Activated T-cell treated with anti-CD3 and anti-CD28 coated beads, Interleukin-2, amount 50 U/mL, for 72 hours (primary cell): ENCODE results near the gene ART3. TPM values are rescaled to one million over a fixed set of nuclear protein-coding genes. Genes with fewer than 3 reads are reported as not detected.
"Not testable (repeated sequence)": the region's sequence is repeated elsewhere in the genome, so short reads cannot be mapped to it uniquely, and the experiment has no call there.

ENCODE experiments used
- ATAC-seq, 2 donors: fragments of 150-1000 bp; cut with Tn5 transposase; replicated peaks in 1 of 2; 2 replicates each; pipeline ENCODE4 v1.10.0; 2021; ENCODE audit warnings: moderate library complexity in 2 of 2, mild to moderate bottlenecking in 1 of 2
- DNase-seq, 2 donors: peaks; one replicate each; pipeline ENCODE4 v3.0.0; 2021 to 2022; ENCODE audit warnings: mixed read lengths in 1 of 2
- H3K27ac Mint-ChIP-seq: one replicate; pipeline ENCODE4 v1.8.0; 2022; ENCODE audit warnings: mild to moderate bottlenecking, moderate library complexity, mixed read lengths
- H3K27me3 Mint-ChIP-seq: one replicate; pipeline ENCODE4 v1.8.0; 2022; ENCODE audit warnings: low read depth, mixed read lengths
- H3K36me3 Mint-ChIP-seq, 2 donors: one replicate each; pipeline ENCODE4 v1.8.0; 2022; ENCODE audit warnings: mixed read lengths in 2 of 2, mild to moderate bottlenecking in 1 of 2; ENCODE audit not compliant: insufficient read depth in 2 of 2
- H3K4me1 Mint-ChIP-seq: one replicate; pipeline ENCODE4 v1.8.0; 2022; ENCODE audit warnings: low read depth, mixed read lengths
- H3K4me3 Mint-ChIP-seq, 2 donors: one replicate each; pipeline ENCODE4 v1.8.0; 2022; ENCODE audit warnings: mild to moderate bottlenecking in 2 of 2, mixed read lengths in 2 of 2, moderate library complexity in 2 of 2
- H3K9me3 Mint-ChIP-seq, 2 donors: one replicate each; pipeline ENCODE4 v1.8.0; 2022; ENCODE audit warnings: mixed read lengths in 2 of 2
- total RNA-seq, 2 donors: library from RNA; stranded (reverse); gene quantifications; one replicate each; pipeline ENCODE4 v1.2.3, GENCODE V29; 2022

The ART3 gene, protein sequence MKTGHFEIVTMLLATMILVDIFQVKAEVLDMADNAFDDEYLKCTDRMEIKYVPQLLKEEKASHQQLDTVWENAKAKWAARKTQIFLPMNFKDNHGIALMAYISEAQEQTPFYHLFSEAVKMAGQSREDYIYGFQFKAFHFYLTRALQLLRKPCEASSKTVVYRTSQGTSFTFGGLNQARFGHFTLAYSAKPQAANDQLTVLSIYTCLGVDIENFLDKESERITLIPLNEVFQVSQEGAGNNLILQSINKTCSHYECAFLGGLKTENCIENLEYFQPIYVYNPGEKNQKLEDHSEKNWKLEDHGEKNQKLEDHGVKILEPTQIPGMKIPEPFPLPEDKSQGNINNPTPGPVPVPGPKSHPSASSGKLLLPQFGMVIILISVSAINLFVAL
- total RNA-seq: not detected

DNA sequence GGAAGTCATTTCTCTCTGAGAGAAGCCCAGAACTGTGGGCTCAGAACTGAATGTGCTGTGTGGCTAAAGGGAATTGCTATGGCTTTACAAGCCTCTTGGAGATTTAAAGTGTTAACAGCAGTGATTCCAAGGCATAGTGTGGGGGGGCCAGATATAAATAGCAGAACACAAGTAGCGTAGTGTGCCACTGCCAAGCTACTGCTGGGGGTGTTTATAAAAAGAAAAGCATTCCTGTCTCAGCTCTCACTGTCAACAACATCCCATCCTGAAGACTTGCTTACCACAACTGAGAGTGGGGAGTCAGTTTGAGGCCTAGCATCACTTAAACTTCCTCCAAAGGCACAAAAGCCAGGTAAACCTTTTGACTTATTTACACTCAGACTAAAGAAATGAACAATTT, at the start of gene ART3:
Gene ART3 (plus strand): TSS at position 242 of the 400 bp plus-strand sequence. CDS start 1,181 bp downstream, outside the sequence.
- H3K9me3 Mint-ChIP-seq: no peaks in the 10 kb centered on the region
- H3K36me3 Mint-ChIP-seq: no peaks in the 10 kb centered on the region
- H3K4me1 Mint-ChIP-seq: no peaks in the 10 kb centered on the region
- H3K27ac Mint-ChIP-seq: peak within 1 kb of the TSS; percentile 42
- no peak within 1 kb of the TSS for H3K4me3 Mint-ChIP-seq
- DNase-seq (no peak), ATAC-seq (no peak)
- H3K27me3 Mint-ChIP-seq: no peaks in the 10 kb centered on the region

DNA sequence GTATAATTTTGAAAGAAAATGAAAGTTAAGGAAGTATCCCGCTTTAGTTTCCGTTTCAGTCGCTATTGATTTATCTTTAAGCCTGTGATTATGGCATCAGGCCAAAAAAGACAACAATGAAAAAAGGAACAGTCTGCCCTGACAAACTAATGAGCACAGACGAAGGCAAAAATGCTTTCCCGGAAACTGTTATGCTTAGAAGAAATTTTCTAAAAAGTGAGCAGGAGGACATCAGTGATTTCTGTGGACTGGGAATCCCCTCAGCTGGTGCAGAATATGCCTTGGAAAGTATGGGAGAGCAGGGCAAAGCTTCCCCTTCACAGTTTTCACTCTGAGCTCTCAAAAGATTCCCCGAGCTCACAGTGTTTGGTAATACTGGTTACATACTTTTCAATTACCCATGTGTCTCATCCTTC, 46.2 kb upstream of the ART3 start:
- Mint-ChIP-seq H3K4me3 (peak overlapping the region; percentile 59 to 72), H3K27ac (peak overlapping the region; percentile 34), H3K9me3 (no peaks in the 10 kb centered on the region), H3K36me3 (no peaks in the 10 kb centered on the region), H3K4me1 (peaks cover 32% of the 10 kb centered on the region), H3K27me3 (peaks cover 14% of the 10 kb centered on the region)
- no peak for DNase-seq
- peak in 1 of 2 donors; percentile 13 for ATAC-seq

- Mint-ChIP-seq H3K4me1 (peaks cover 23% of the 10 kb centered on the region), H3K27ac (no peak overlapping the region), H3K36me3 (no peaks in the 10 kb centered on the region), H3K27me3 (peaks cover 18% of the 10 kb centered on the region), H3K4me3 (no peak overlapping the region), H3K9me3 (no peaks in the 10 kb centered on the region)
- ATAC-seq (no peak), DNase-seq (no peak)
Observed at GRCh38 chr4:76029300-76029699, 45.2 kb upstream of the ART3 start.

DNA sequence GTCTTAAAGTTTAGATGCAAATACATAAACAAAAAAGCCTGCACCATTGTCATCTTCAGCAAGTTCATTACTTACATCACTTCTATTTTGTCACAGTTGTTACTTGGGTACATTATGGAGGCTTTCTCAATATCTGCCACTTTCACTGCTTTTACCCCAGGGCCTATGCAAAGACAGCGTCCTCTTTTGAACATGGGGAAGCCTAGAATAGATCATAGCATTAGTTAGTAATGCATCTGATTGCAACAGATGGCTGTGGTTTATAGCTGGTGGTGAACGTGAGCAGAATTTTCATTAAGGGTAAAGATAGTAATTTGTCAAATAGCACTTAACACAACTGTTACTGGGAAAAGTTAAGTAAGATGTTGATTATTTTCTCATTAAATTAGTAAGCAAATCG, 39.4 kb upstream of the ART3 start:
- Mint-ChIP-seq H3K9me3 (no peaks in the 10 kb centered on the region), H3K4me3 (no peak overlapping the region), H3K4me1 (peaks cover 5% of the 10 kb centered on the region), H3K27ac (no peak overlapping the region), H3K27me3 (peaks cover 18% of the 10 kb centered on the region), H3K36me3 (no peaks in the 10 kb centered on the region)
- ATAC-seq: no peak
- no peak for DNase-seq

- H3K4me3 Mint-ChIP-seq: no peak within 1 kb of the TSS
- H3K27me3 Mint-ChIP-seq: peaks cover 18% of the 10 kb centered on the region
- H3K4me1 Mint-ChIP-seq: peaks cover 5% of the 10 kb centered on the region
- H3K27ac Mint-ChIP-seq: no peak within 1 kb of the TSS
- ATAC-seq: no peak
- DNase-seq: no peak
- no peaks in the 10 kb centered on the region for H3K9me3 Mint-ChIP-seq
- H3K36me3 Mint-ChIP-seq: no peaks in the 10 kb centered on the region
Observed at GRCh38 chr4:76035799-76036380, 38.6 kb upstream of the ART3 start, which contains the start of gene CXCL11. Gene CXCL11 (minus strand): TSS chr4:76036070. CDS start chr4:76035987, 83 bp downstream.

- Mint-ChIP-seq H3K27ac (no peak overlapping the region), H3K4me3 (no peak overlapping the region), H3K27me3 (peaks cover 18% of the 10 kb centered on the region), H3K9me3 (no peaks in the 10 kb centered on the region), H3K4me1 (peaks cover 6% of the 10 kb centered on the region), H3K36me3 (no peaks in the 10 kb centered on the region)
- DNase-seq (no peak), ATAC-seq (no peak)
Observed at GRCh38 chr4:76036855-76037254, 37.7 kb upstream of the ART3 start.

DNA sequence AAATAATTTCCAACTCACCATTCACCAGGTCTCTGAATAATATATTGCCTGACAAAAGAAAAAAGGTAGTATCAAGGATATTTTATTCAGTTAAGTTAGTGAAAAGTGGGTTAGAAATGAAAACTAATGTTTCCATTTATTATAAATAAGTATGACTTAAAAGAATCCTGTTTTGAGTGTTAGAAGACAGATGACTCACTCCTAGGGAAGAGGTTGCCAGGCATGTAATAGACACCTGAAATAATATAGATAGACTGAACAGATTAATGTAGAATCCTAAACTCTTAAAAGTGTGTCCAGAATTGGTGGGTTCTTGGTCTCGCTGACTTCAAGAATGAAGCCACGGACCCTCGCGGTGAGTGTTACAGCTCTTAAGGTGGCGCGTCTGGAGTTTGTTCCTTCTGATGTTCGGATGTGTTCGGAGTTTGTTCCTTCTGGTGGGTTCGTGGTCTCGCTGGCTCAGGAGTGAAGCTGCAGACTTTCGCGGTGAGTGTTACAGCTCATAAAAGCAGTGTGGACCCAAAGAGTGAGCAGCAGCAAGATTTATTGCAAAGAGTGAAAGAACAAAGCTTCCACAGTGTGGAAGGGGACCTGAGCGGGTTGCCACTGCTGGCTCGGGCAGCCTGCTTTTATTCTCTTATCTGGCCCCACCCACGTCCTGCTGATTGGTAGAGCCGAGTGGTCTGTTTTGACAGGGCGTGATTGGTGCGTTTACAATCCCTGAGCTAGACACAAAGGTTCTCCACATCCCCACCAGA, 32.1 kb upstream of the ART3 start:
- ATAC-seq: peak; percentile 68 to 84
- H3K27ac Mint-ChIP-seq: peak overlapping the region; percentile 36
- H3K4me1 Mint-ChIP-seq: peaks cover 13% of the 10 kb centered on the region
- not testable (repeated sequence) for H3K36me3 Mint-ChIP-seq, H3K27me3 Mint-ChIP-seq, DNase-seq, H3K9me3 Mint-ChIP-seq
- H3K4me3 Mint-ChIP-seq: peak overlapping the region; percentile 34 to 72

DNA sequence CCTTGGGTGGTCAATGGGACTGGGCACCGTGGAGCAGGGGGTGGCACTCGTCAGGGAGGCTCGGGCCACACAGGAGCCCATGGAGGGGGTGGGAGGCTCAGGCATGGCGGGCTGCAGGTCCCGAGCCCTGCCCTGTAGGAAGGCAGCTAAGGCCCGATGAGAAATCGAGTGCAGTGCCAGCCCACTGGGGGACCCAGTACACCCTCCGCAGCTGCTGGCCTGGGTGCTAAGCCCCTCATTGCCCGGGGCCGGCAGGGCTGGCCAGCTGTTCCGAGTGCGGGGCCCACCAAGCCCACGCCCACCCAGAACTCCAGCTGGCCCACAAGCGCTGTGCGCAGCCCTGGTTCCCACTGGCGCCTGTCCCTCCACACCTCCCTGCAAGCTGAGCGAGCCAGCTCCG, 31.2 kb upstream of the ART3 start:
- H3K9me3 Mint-ChIP-seq, H3K36me3 Mint-ChIP-seq, DNase-seq, H3K27me3 Mint-ChIP-seq, H3K27ac Mint-ChIP-seq, H3K4me3 Mint-ChIP-seq, ATAC-seq: not testable (repeated sequence)
- H3K4me1 Mint-ChIP-seq: peaks cover 13% of the 10 kb centered on the region

- not testable (repeated sequence) for H3K27ac Mint-ChIP-seq, H3K27me3 Mint-ChIP-seq, ATAC-seq, H3K4me3 Mint-ChIP-seq, DNase-seq, H3K36me3 Mint-ChIP-seq, H3K9me3 Mint-ChIP-seq
- peaks cover 13% of the 10 kb centered on the region for H3K4me1 Mint-ChIP-seq
Observed at GRCh38 chr4:76044686-76045085, 29.8 kb upstream of the ART3 start.

DNA sequence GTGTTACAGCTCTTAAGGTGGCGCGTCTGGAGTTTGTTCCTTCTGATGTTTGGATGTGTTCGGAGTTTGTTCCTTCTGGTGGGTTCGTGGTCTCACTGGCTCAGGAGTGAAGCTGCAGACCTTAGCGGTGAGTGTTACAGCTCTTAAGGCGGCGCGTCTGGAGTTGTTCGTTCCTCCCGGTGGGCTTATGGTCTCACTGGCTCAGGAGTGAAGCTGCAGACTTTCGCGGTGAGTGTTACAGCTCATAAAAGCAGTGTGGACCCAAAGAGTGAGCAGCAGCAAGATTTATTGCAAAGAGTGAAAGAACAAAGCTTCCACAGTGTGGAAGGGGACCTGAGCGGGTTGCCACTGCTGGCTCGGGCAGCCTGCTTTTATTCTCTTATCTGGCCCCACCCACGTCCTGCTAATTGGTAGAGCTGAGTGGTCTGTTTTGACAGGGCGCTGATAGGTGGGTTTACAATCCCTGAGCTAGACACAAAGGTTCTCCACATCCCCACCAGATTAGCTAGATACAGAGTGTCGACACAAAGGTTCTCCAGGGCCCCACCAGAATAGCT, 24.6 kb upstream of the ART3 start:
- not testable (repeated sequence) for H3K36me3 Mint-ChIP-seq, H3K9me3 Mint-ChIP-seq, H3K4me1 Mint-ChIP-seq, ATAC-seq, H3K27ac Mint-ChIP-seq, H3K4me3 Mint-ChIP-seq, DNase-seq
- peaks cover 13% of the 10 kb centered on the region for H3K27me3 Mint-ChIP-seq

DNA sequence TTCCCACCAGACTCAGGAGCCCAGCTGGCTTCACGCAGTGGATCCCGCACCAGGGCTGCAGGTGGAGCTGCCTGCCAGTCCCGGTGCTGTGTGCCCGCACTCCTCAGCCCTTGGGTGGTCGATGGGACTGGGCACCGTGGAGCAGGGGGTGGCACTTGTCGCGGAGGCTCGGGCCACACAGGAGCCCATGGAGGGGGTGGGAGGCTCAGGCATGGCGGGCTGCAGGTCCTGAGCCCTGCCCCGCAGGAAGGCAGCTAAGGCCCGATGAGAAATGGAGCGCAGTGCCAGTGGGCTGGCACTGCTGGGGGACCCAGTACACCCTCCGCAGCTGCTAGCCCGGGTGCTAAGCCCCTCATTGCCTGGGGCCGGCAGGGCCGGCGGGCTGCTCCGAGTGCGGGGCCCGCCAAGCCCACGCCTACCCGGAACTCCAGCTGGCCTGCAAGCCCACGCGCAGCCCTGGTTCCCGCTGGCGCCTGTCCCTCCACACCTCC, 23.9 kb upstream of the ART3 start:
- ATAC-seq, H3K9me3 Mint-ChIP-seq, DNase-seq, H3K36me3 Mint-ChIP-seq, H3K27ac Mint-ChIP-seq, H3K4me3 Mint-ChIP-seq: not testable (repeated sequence)
- Mint-ChIP-seq H3K4me1 (peaks cover 16% of the 10 kb centered on the region), H3K27me3 (peaks cover 19% of the 10 kb centered on the region)

DNA sequence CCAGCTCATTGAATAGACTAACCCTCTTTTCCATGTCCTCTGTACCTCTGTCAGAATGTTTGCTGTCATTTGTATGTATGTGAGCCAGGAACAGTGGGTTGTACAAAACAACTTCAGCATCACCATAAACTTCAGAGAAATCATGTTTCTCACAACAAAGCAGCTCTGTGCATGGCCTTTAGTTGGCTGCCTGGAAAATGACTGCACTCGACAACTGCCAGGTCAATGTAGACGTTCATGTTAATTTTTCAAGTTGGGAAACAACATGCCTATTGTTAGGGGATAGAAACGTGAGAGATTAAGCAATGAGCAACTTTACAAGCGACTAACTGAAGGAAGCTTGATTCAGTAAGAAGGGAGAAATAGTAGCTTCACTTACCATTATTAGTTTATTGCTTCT, 20.8 kb upstream of the ART3 start:
- Mint-ChIP-seq H3K9me3 (no peaks in the 10 kb centered on the region), H3K27ac (no peak overlapping the region), H3K27me3 (peaks cover 36% of the 10 kb centered on the region), H3K36me3 (no peaks in the 10 kb centered on the region), H3K4me3 (no peak overlapping the region), H3K4me1 (peaks cover 43% of the 10 kb centered on the region)
- DNase-seq (no peak), ATAC-seq (no peak)

- peak; percentile 52 to 59 for DNase-seq
- H3K36me3 Mint-ChIP-seq: no peaks in the 10 kb centered on the region
- peak overlapping the region; percentile 17 to 55 for H3K4me3 Mint-ChIP-seq
Observed at GRCh38 chr4:76055016-76055415, 19.5 kb upstream of the ART3 start.

More at GRCh38 chr4:76055016-76055415, 19.5 kb upstream of the ART3 start:
- H3K27ac Mint-ChIP-seq: peak overlapping the region; percentile 88
- H3K27me3 Mint-ChIP-seq: peaks cover 36% of the 10 kb centered on the region
- ATAC-seq: peak; percentile 87 to 88
- H3K4me1 Mint-ChIP-seq: peaks cover 56% of the 10 kb centered on the region
- no peaks in the 10 kb centered on the region for H3K9me3 Mint-ChIP-seq
